CD8-positive, alpha-beta memory T cell (primary cell): ENCODE measurements around the gene SPI1. TPM values are rescaled to one million over a fixed set of nuclear protein-coding genes. Genes with fewer than 3 reads are reported as not detected.

Source experiments
- CTCF ChIA-PET: fragments of 350-600 bp; sonication (Branson Sonifier 250); formaldehyde crosslinking; loops from one replicate; lab custom pipeline; 2021; ENCODE audit warnings: antibody characterized with exemption; lab: Charles Lee
- POLR2A ChIA-PET: fragments of 350-600 bp; sonication (Branson Sonifier 250); formaldehyde crosslinking; loops from one replicate; lab custom pipeline; 2021; ENCODE audit warnings: antibody characterized with exemption; lab: Charles Lee
- DNase-seq, 5 donors: peaks; one replicate each; pipeline versions ENCODE4 v3.0.0 to v3.0.0-alpha.2; 2020 to 2022; ENCODE audit warnings: mixed read lengths in 1 of 5
- H3K27ac ChIP-seq: one replicate; pipeline ENCODE4 v1.7.0; 2013; ENCODE audit warnings: low read depth, mild to moderate bottlenecking, low read length, moderate library complexity
- H3K27me3 ChIP-seq: 2 replicates; pipeline ENCODE4 v1.7.0; 2013; ENCODE audit warnings: low read length, mild to moderate bottlenecking; ENCODE audit not compliant: insufficient read depth, poor library complexity, severe bottlenecking
- H3K36me3 ChIP-seq: 2 replicates; pipeline ENCODE4 v1.7.0; 2013; ENCODE audit warnings: mild to moderate bottlenecking, low read length, moderate library complexity; ENCODE audit not compliant: insufficient read depth
- H3K4me1 ChIP-seq: 2 replicates; pipeline ENCODE4 v1.7.0; 2013; ENCODE audit warnings: mild to moderate bottlenecking, low read length, moderate library complexity; ENCODE audit not compliant: insufficient read depth
- H3K4me3 ChIP-seq: 2 replicates; pipeline ENCODE4 v1.7.0; 2013; ENCODE audit warnings: mild to moderate bottlenecking, low read length
- H3K9me3 ChIP-seq: 2 replicates; pipeline ENCODE4 v1.7.0; 2013; ENCODE audit warnings: mild to moderate bottlenecking, low read length
- H3K27ac Mint-ChIP-seq, 8 donors: one replicate each; pipeline ENCODE4 v1.8.0; 2020 to 2021; ENCODE audit warnings: mixed read lengths in 8 of 8, mild to moderate bottlenecking in 6 of 8, inconsistent platforms in 3 of 8, moderate library complexity in 3 of 8
- H3K27me3 Mint-ChIP-seq, 2 donors: one replicate each; pipeline ENCODE4 v1.8.0; 2020 to 2021; ENCODE audit warnings: mixed read lengths in 2 of 2, mild to moderate bottlenecking in 1 of 2, moderate library complexity in 1 of 2
- H3K36me3 Mint-ChIP-seq, 3 donors: one replicate each; pipeline ENCODE4 v1.8.0; 2020 to 2021; ENCODE audit warnings: mixed read lengths in 3 of 3, inconsistent platforms in 1 of 3, mild to moderate bottlenecking in 1 of 3
- H3K4me1 Mint-ChIP-seq, 3 donors: one replicate each; pipeline ENCODE4 v1.8.0; 2020 to 2021; ENCODE audit warnings: mixed read lengths in 3 of 3, inconsistent platforms in 1 of 3, mild to moderate bottlenecking in 1 of 3
- H3K4me3 Mint-ChIP-seq, 7 donors: one replicate each; pipeline ENCODE4 v1.8.0; 2020 to 2021; ENCODE audit warnings: mixed read lengths in 7 of 7, mild to moderate bottlenecking in 6 of 7, moderate library complexity in 4 of 7, inconsistent platforms in 2 of 7
- H3K9me3 Mint-ChIP-seq, 5 donors: one replicate each; pipeline ENCODE4 v1.8.0; 2020 to 2022; ENCODE audit warnings: mixed read lengths in 5 of 5, mild to moderate bottlenecking in 3 of 5, moderate library complexity in 2 of 5, inconsistent platforms in 1 of 5
- polyA plus RNA-seq: library from polyadenylated mRNA; unstranded; fragments of 300-500 nt; fragmentation: Illumina TruSeq; gene quantifications from one replicate; pipeline ENCODE4 v1.2.3, GENCODE V29; 2021
- total RNA-seq, 2 experiments: library from RNA; stranded (reverse); gene quantifications; one replicate each; pipeline ENCODE4 v1.2.3, GENCODE V29; 2021

Gene SPI1
- total and polyA plus RNA-seq, 3 experiments from 2014 or later, result 1.8 to 2.0 TPM; not detected in 1

- H3K27ac ChIP-seq, result peak overlapping the region; percentile 40
- no peak for DNase-seq
- peaks cover 0 to 26% (median 7%) of the 10 kb centered on the region in 3 donors for H3K36me3 Mint-ChIP-seq
- peak overlapping the region; percentile 83 to 98 (median 94) for H3K27ac Mint-ChIP-seq
- peaks cover 7% of the 10 kb centered on the region for H3K36me3 ChIP-seq
- ChIA-PET POLR2A (interaction anchor here (1.0 to 1.4 kb wide), 3 partner anchors 9 to 16 kb away, joined by 5 to 6 read pairs (median 6); partner anchors contain the start of gene PSMC3), CTCF (interaction anchor here (0.9 to 7.1 kb wide), 9 partner anchors 10 to 232 kb away, joined by 4 to 129 read pairs (median 5); partner anchors contain the start of gene PSMC3)
- H3K9me3 Mint-ChIP-seq, result no peaks in the 10 kb centered on the region
- H3K4me3 ChIP-seq, result peak overlapping the region; percentile 65
- no peaks in the 10 kb centered on the region for H3K9me3 ChIP-seq
- peaks cover 19% of the 10 kb centered on the region for H3K4me1 ChIP-seq
- H3K27me3 ChIP-seq, result no peaks in the 10 kb centered on the region
- H3K27me3 Mint-ChIP-seq, result no peaks in the 10 kb centered on the region
- H3K4me1 Mint-ChIP-seq, result peaks cover 15 to 32% (median 23%) of the 10 kb centered on the region in 3 donors
- peak overlapping the region; percentile 87 to 96 (median 91) for H3K4me3 Mint-ChIP-seq
Measured at GRCh38 chr11:47409440-47410369, 31.4 kb upstream of the SPI1 start.

- H3K27me3 Mint-ChIP-seq, result no peaks in the 10 kb centered on the region
- DNase-seq, result peak in 1 of 5 donors; percentile 45
- no peaks in the 10 kb centered on the region for H3K9me3 Mint-ChIP-seq
- ChIA-PET CTCF (interaction anchor here (0.9 to 7.1 kb wide), 7 partner anchors 9 to 231 kb away, joined by 4 to 129 read pairs (median 5); partner anchors contain the start of gene ACP2), POLR2A (interaction anchor here (1.0 kb wide), 1 partner anchor 17 kb away, joined by 6 read pairs; the partner anchor contains the start of gene PSMC3)
- H3K4me1 ChIP-seq, result peaks cover 19% of the 10 kb centered on the region
- peak overlapping the region; percentile 83 to 98 (median 94) for H3K27ac Mint-ChIP-seq
- no peaks in the 10 kb centered on the region for H3K9me3 ChIP-seq
- peaks cover 0 to 18% (median 2%) of the 10 kb centered on the region in 3 donors for H3K36me3 Mint-ChIP-seq
- H3K27me3 ChIP-seq, result no peaks in the 10 kb centered on the region
- H3K4me3 ChIP-seq, result peak overlapping the region; percentile 65
- H3K4me3 Mint-ChIP-seq, result peak overlapping the region; percentile 87 to 96 (median 91)
- peaks cover 15 to 32% (median 20%) of the 10 kb centered on the region in 3 donors for H3K4me1 Mint-ChIP-seq
- H3K36me3 ChIP-seq, result peaks cover 1% of the 10 kb centered on the region
- H3K27ac ChIP-seq, result peak overlapping the region; percentile 40
Measured at GRCh38 chr11:47408598-47409439, 30.5 kb upstream of the SPI1 start.

GRCh38 chr11:47407746-47408590 lies 29.6 kb upstream of the SPI1 start, which contains the start of gene SLC39A13:
SLC39A13 (plus strand) TSS chr11:47408590; CDS start chr11:47410095, 1,505 bp downstream.
- Histone ChIP-seq H3K27me3 (no peaks in the 10 kb centered on the region), H3K9me3 (no peaks in the 10 kb centered on the region), H3K27ac (peak within 1 kb of the TSS; percentile 69), H3K4me3 (peak within 1 kb of the TSS; percentile 72), H3K4me1 (peaks cover 19% of the 10 kb centered on the region), H3K36me3 (no peaks in the 10 kb centered on the region)
- peaks cover 15 to 32% (median 19%) of the 10 kb centered on the region in 3 donors for H3K4me1 Mint-ChIP-seq
- peak within 1 kb of the TSS; percentile 88 to 98 (median 94) for H3K27ac Mint-ChIP-seq
- no peaks in the 10 kb centered on the region for H3K27me3 Mint-ChIP-seq
- peak within 1 kb of the TSS; percentile 87 to 96 (median 91) for H3K4me3 Mint-ChIP-seq
- no peaks in the 10 kb centered on the region for H3K9me3 Mint-ChIP-seq
- ChIA-PET POLR2A (interaction anchor here (0.6 kb wide), 1 partner anchor 235 kb away, joined by 6 read pairs; no protein-coding TSS in a partner anchor), CTCF (interaction anchor here (0.9 to 7.1 kb wide), 9 partner anchors 15 to 231 kb away, joined by 3 to 129 read pairs (median 4); partner anchors contain the start of genes ACP2 and ARFGAP2)
- DNase-seq, result peak; percentile 85 to 92 (median 89)
- peaks cover 0 to 13% (median 0%) of the 10 kb centered on the region in 3 donors for H3K36me3 Mint-ChIP-seq

GRCh38 chr11:47406896-47407745 lies 28.8 kb upstream of the SPI1 start:
- Mint-ChIP-seq H3K9me3 (no peaks in the 10 kb centered on the region), H3K4me1 (peaks cover 15 to 32% (median 19%) of the 10 kb centered on the region in 3 donors), H3K4me3 (peak overlapping the region; percentile 81 to 91 (median 86)), H3K27ac (peak overlapping the region; percentile 88 to 96 (median 93)), H3K36me3 (peaks cover 0 to 9% (median 0%) of the 10 kb centered on the region in 3 donors), H3K27me3 (no peaks in the 10 kb centered on the region)
- H3K4me1 ChIP-seq, result peaks cover 19% of the 10 kb centered on the region
- peak overlapping the region; percentile 69 for H3K27ac ChIP-seq
- no peaks in the 10 kb centered on the region for H3K9me3 ChIP-seq
- ChIA-PET POLR2A (interaction anchor here (0.6 kb wide), 1 partner anchor 236 kb away, joined by 6 read pairs; no protein-coding TSS in a partner anchor), CTCF (interaction anchor here (1.1 to 7.1 kb wide), 5 partner anchors 28 to 230 kb away, joined by 3 to 129 read pairs (median 3); partner anchors contain the start of genes ACP2 and ARFGAP2)
- no peaks in the 10 kb centered on the region for H3K27me3 ChIP-seq
- peak in 1 of 5 donors; percentile 43 for DNase-seq
- H3K36me3 ChIP-seq, result no peaks in the 10 kb centered on the region
- H3K4me3 ChIP-seq, result peak overlapping the region; percentile 72

- POLR2A ChIA-PET, result no interaction called here
- Mint-ChIP-seq H3K4me3 (no peak overlapping the region), H3K9me3 (no peaks in the 10 kb centered on the region), H3K36me3 (peaks cover 0 to 1% (median 0%) of the 10 kb centered on the region in 3 donors), H3K27ac (peak overlapping the region in 1 of 8 donors; percentile 54), H3K27me3 (no peaks in the 10 kb centered on the region), H3K4me1 (peaks cover 21 to 35% (median 27%) of the 10 kb centered on the region in 3 donors)
- DNase-seq, result no peak
- no peaks in the 10 kb centered on the region for H3K9me3 ChIP-seq
- no peak overlapping the region for H3K4me3 ChIP-seq
- no peaks in the 10 kb centered on the region for H3K36me3 ChIP-seq
- no peak overlapping the region for H3K27ac ChIP-seq
- peaks cover 26% of the 10 kb centered on the region for H3K4me1 ChIP-seq
- no peaks in the 10 kb centered on the region for H3K27me3 ChIP-seq
- CTCF ChIA-PET, result interaction anchor here (7.9 kb wide), 1 partner anchor 30 kb away, joined by 89 read pairs; no protein-coding TSS in a partner anchor
Measured at GRCh38 chr11:47403571-47403970, 25.2 kb upstream of the SPI1 start.

GRCh38 chr11:47403135-47403534 lies 24.8 kb upstream of the SPI1 start:
- H3K27me3 ChIP-seq, result no peaks in the 10 kb centered on the region
- no peak for DNase-seq
- POLR2A ChIA-PET, result no interaction called here
- no peak overlapping the region for H3K4me3 ChIP-seq
- no peaks in the 10 kb centered on the region for H3K9me3 ChIP-seq
- no peaks in the 10 kb centered on the region for H3K27me3 Mint-ChIP-seq
- peaks cover 0 to 1% (median 0%) of the 10 kb centered on the region in 3 donors for H3K36me3 Mint-ChIP-seq
- H3K36me3 ChIP-seq, result no peaks in the 10 kb centered on the region
- no peak overlapping the region for H3K27ac ChIP-seq
- peak overlapping the region in 1 of 7 donors; percentile 81 for H3K4me3 Mint-ChIP-seq
- H3K27ac Mint-ChIP-seq, result peak overlapping the region in 4 of 8 donors; percentile 33 to 75 (median 52)
- H3K4me1 ChIP-seq, result peaks cover 26% of the 10 kb centered on the region
- peaks cover 22 to 39% (median 27%) of the 10 kb centered on the region in 3 donors for H3K4me1 Mint-ChIP-seq
- H3K9me3 Mint-ChIP-seq, result no peaks in the 10 kb centered on the region
- CTCF ChIA-PET, result interaction anchor here (7.9 kb wide), 1 partner anchor 29 kb away, joined by 89 read pairs; no protein-coding TSS in a partner anchor
